H54 (cell line): ENCODE measurements around the gene EEIG2.
"Not testable (repeated sequence)": the region's sequence is repeated elsewhere in the genome, so short reads cannot be mapped to it uniquely, and the experiment has no call there.

Experiments used
- DNase-seq: peaks from one replicate; pipeline ENCODE4 v3.0.0; 2011; ENCODE audit warnings: low spot score, mixed read lengths; ENCODE audit not compliant: insufficient read length
- FAIRE-seq: peaks from 3 replicates; lab custom pipeline; 2011; peaks lifted over from hg19 to GRCh38; lab: Jason Lieb, UNC
- POLR2A ChIP-seq: IDR thresholded peaks from 2 replicates; pipeline ENCODE4 v1.6.1; 2011; ENCODE audit warnings: low read depth, mild to moderate bottlenecking, low read length

EEIG2 gene

DNA sequence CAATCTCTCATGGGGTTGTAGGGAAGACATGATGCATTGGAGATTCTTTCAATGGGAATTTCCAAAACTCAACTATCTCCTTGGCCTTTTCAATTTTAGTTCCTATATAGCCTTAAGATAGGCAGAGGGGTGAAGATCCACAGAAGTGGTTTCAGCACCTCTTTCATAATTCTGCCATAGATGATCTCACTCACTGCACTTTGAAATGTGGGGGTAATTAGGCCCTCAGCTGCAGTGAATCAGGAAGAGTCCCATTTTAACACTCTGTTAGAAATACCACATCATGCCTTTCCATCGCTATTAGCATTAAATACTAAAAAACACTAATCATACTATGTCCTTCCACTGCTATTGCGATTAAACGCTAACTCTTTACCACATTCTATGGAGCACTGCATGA is 25.1 kb upstream of the EEIG2 start:
- no peak for DNase-seq
- no peak for FAIRE-seq
- no peak for TF ChIP-seq POLR2A

DNA sequence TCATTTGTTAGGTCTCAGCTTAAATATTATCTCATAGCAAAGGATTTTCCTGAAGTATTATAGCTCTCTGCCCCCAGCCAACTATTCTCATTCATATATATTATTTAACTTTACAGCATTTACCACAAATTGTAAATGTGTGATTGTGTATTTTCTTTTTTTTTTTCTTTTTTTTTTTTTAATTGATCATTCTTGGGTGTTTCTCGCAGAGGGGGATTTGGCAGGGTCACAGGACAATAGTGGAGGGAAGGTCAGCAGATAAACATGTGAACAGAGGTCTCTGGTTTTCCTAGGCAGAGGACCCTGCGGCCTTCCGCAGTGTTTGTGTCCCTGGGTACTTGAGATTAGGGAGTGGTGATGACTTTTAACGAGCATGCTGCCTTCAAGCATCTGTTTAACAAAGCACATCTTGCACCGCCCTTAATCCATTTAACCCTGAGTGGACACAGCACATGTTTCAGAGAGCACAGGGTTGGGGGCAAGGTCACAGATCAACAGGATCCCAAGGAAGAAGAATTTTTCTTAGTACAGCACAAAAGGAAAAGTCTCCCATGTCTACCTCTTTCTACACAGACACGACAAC is 24.5 kb upstream of the EEIG2 start:
- FAIRE-seq = not testable (repeated sequence)

DNA sequence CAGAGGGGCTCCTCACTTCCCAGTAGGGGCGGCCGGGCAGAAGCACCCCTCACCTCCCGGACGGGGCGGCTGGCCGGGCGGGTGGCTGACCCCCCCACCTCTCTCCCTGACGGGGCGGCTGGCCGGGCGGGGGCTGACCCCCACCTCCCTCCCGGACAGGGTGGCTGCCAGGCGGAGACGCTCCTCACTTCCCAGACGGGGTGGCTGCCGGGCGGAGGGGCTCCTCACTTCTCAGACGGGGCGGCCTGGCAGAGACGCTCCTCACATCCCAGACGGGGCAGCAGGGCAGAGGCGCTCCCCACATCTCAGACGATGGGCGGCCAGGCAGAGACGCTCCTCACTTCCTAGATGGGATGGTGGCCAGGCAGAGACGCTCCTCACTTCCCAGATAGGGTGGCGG is 23.9 kb upstream of the EEIG2 start:
- DNase-seq, FAIRE-seq: not testable (repeated sequence)

More for the DNA sequence above, 24.5 kb upstream of the EEIG2 start:
- DNase-seq = not testable (repeated sequence)

DNA sequence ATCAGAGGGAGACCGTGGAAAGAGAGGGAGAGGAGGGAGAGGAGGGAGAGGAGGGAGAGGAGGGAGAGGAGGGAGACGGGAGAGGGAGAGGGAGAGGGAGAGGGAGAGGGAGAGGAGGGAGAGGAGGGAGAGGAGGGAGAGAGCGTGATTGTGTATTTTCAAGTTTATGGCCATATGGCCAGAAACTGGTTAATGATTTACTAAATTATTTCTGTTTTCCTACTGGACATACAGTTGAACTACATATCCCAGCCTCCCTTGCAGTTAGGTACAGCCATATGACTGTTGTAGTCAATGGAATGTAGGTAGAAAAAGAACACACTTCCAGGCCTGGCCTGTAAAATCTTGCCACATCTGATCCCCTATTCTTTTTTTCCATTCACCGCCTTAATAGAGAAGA is 23.1 kb upstream of the EEIG2 start:
- not testable (repeated sequence) for FAIRE-seq

DNA sequence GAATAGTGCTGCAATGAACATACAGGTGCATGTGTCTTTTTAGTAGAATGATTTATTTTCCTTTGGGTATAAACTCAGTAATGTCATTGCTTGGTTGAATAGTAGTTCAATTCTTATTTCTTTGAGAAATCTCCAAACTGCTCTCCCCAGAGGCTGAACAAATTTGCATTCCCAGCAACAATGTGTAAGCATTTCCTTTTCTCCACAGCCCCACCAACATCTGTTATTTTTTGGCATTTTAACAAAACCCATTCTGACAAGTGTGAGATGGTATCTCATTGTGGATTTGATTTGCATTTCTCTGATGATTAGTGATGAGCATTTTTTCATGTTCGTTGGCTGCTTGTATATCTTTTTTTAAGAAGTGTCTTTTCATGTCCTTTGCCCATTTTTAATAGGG is 21.9 kb upstream of the EEIG2 start:
- no peak for TF ChIP-seq POLR2A
- FAIRE-seq (no peak), DNase-seq (no peak)

More for the DNA sequence above, 23.1 kb upstream of the EEIG2 start:
- not testable (repeated sequence) for DNase-seq

DNA sequence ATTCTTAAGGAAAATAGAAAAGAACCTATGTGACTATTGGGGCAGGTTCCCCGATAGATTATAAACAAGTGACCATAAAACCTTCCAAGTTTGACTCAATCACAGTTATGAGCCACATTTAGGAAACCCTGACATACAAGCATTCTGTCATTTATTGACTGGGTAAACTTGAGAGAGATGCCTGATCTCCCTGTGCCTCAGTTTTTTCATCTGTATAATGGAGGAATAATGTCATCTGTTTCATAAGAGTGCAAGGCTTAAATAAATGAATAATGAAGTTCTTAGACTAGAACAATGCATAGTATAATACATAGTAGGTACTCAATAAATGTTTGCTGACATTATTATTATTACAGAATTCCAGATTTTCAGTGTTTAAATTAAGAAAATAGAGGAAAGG is 18.9 kb upstream of the EEIG2 start:
- no peak for DNase-seq
- TF ChIP-seq POLR2A = no peak
- no peak for FAIRE-seq

DNA sequence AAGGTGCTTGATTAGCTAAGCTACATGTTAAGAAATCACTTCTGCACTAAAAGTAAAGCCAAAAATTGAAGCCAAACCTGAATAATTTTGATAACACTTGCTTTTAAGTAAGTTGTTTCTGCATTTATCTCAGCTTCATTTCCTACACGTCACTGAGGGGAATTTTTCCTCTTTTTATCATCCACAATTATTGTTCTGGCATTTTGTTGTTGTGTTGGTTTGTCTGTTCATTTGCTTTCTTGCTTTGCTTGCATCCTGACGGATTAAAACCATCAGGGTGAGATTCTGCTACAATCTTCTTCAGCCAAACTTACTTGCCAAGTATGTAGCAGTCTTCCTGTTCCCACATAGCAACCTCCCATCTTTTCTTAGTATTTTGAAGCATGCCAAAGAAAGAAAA is 18.0 kb upstream of the EEIG2 start:
- no peak for TF ChIP-seq POLR2A
- no peak for DNase-seq
- FAIRE-seq = no peak

DNA sequence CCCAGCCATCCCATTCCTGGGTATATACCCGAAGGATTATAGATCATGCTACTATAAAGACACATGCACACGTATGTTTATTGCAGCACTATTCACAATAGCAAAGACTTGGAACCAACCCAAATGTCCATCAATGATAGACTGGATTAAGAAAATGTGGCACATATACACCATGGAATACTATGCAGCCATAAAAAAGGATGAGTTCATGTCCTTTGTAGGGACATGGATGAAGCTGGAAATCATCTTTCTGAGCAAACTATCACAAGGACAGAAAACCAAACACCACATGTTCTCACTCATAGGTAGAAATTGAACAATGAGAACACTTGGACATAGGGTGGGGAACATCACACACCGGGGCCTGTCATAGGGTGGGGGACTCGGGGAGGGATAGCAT is 12.4 kb upstream of the EEIG2 start:
- not testable (repeated sequence) for FAIRE-seq, DNase-seq

DNA sequence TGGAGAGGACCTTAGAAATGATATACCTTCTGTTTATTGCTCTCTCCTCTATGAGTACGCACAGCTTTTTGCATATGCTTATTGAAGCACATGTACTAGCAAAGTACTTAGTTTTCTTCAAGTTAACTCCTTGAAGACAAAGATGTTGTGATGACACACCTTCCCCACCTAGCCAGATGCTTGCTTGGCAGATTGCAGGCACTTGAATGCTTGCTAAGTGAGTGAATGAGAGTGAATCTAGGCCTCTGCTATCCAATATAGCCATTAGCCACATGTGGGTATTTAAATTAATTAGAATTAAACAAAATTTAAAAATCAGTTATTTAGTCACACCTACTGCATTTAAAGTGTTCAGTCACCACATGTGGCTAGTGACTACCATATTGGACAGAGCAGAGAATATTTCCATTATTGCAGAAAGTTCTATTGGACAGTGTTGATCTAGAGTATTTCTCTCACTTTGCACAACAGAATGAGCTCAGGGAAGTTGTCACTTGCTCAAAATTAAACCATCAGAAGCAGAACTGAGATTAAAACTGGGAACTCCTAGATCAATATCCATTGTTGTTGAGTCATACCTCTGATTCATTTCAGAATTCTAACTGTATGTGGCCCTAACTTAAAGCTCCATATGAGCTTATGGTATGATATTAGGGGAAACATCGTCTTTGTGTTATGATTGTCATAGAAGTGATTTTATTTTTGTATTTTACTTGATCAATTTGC is 8.6 kb upstream of the EEIG2 start:
- no peak for DNase-seq
- no peak for TF ChIP-seq POLR2A
- no peak for FAIRE-seq

DNA sequence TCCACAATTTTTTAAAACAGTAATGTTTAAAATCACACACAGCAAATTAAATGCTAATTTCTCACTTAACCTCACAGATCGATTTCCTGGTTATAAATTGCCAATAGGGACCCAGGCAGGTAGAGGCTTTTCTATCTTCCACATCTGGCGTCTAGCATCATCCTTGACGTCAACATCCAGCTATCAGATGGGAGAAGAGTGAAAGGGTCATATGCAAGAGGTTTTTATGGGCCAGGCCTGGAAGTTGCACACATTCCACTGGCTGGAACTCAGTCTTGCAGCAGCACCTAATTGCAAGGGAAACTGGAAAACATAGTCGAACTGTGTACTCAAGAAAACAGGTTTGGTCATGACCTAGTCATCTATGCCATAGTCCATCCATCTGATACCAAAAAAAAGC is 6.0 kb upstream of the EEIG2 start:
- DNase-seq (no peak), FAIRE-seq (no peak)
- no peak for TF ChIP-seq POLR2A

DNA sequence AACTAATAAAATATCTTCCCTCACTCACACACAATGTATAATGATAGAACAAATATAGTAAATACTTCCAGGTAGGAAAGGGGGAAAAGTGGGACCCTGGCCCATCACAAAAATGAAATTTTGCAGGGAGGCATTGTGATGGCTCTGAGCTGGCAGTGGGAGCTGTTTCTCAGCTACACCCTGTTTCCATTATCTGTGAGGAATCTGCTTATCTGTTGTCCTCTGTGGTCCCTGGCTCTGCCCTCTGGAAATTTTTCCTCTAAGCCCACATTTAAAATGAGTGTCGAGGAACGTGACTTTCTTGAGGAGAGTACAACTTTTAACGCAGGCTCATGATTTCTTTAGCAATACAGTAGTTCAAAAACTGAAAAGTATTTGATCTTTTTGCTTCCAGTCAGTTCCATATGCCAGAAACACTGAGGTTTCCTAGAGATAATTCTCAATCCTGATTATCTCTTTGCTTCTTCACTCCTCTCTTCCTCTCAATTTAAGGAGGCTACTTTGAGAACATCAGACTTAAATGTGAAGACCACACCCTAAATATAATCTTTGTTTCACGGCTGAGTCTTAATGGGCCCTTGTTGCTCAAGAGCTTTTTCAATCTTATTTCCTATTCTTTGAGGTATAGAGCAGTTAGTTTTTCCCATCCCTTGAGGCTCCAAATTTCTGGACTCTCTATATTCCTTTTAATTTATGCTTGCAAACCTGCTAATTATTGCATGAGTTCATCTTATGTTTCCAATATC is 5.0 kb upstream of the EEIG2 start:
- TF ChIP-seq POLR2A = no peak
- FAIRE-seq = no peak
- DNase-seq = no peak

DNA sequence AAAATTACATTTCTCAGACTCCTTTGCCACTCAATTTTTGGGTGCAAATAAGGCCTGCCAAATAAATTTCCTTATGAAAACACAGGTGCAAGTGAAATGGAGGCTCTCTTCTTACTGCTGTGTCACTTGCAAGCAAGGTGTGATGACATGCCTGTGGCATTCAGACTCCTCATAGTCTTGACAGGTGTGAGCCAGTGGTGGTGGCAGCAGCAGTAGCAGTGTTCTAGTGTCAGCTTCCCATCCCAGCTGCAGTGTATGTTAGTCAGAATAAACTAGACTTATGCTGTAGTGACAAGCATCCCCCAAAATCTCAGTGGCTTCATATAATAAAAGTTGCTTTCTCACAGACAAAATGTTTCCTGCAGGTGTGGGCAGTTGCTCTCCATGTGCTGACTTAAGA is 3.8 kb upstream of the EEIG2 start:
- TF ChIP-seq POLR2A = no peak
- FAIRE-seq = no peak

DNA sequence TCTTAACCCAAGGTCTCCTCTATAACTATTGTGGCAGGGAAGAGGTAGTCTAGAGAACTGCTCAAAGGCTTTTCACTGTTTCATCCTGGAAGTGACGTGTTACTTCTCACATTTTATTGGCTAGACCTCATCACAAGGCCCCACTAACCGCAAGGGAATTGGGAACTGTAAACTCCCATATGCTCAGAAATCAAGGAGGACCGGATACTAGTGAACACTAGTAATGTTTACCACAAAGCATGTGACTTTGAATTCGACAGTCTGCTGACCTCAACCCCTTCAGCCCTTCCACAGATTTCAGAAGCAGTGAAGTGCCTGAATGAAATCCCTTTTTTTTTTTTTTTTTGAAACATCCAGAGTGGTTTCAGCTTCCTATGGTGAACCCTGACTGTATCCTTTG is 3.4 kb upstream of the EEIG2 start:
- no peak for TF ChIP-seq POLR2A
- no peak for DNase-seq
- FAIRE-seq = no peak

More for the DNA sequence above, 3.8 kb upstream of the EEIG2 start:
- no peak for DNase-seq

DNA sequence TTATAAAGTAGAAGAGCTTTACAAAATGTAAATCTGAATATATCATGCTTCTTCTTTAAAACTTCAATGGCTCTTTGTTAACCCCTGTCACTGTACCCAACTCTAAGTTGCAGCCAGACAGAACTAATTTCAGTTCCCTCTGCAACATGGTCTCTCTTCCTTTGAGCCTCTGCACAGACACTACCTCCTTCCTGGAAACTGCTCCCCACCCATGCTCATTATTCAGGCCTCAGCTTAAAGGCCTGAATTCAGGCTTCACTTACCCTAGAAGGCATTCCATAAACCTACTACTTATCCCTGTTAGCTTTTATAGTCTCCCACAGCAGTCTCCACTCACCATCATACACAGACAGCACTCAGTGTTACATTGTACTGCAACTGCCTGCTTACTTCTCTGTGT is 2.6 kb upstream of the EEIG2 start:
- DNase-seq = no peak
- no peak for FAIRE-seq
- no peak for TF ChIP-seq POLR2A

DNA sequence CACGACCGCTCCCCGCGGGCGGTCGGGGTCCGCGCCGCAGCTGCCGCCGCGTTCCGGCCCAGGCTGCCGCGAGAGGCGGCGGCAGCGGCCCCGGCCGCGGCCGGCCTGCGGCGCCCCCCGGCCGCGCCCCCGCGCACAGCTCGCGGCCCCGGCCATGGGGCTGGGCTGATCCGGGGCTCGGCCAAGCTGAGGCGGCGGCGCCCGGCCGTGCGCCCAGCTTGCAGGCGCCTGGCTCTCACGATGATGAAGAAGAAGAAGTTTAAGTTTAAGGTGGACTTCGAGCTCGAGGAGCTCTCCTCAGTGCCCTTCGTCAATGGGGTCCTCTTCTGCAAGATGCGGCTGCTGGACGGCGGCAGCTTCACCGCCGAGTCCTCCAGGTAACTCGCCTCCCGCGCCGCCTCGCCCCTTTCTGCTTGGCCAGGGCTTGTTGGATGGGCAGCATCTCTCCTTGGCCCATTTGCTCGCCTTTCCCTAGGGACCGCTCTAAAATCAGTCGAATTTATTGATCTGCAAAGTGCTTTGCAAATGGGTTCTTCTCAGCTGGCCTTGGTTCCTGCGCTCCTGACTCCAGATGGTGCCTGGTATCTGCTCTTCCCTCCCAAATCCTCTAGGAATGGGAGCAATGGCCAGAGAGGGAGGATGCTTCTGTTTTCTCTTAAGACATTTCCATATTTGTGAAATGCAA is 431 bp downstream of the EEIG2 start:
- no peak for FAIRE-seq
- no peak for DNase-seq
- no peak; the same call in 1 of the 2 replicates for TF ChIP-seq POLR2A
